Nephron progenitor cell (in vitro differentiated cells): ENCODE results near the gene TTC39B.
A peak's percentile ranks its signal among the peaks of the same experiment; 100 is the strongest.

ENCODE experiments used
- DNase-seq: peaks from one replicate; pipeline ENCODE4 v3.0.0; 2021
- H3K27ac Mint-ChIP-seq: 2 replicates; pipeline ENCODE4 v1.8.0; 2021; ENCODE audit warnings: mild to moderate bottlenecking, moderate library complexity, mixed read lengths
- H3K27me3 Mint-ChIP-seq: 2 replicates; pipeline ENCODE4 v1.8.0; 2021; ENCODE audit warnings: mild to moderate bottlenecking, low read depth, mixed read lengths; ENCODE audit not compliant: poor library complexity
- H3K36me3 Mint-ChIP-seq: 2 replicates; pipeline ENCODE4 v1.8.0; 2021; ENCODE audit warnings: low read depth, mixed read lengths
- H3K4me1 Mint-ChIP-seq: 2 replicates; pipeline ENCODE4 v1.8.0; 2021; ENCODE audit warnings: mixed read lengths
- H3K4me3 Mint-ChIP-seq: 2 replicates; pipeline ENCODE4 v1.8.0; 2021; ENCODE audit warnings: mild to moderate bottlenecking, moderate library complexity, mixed read lengths
- H3K9me3 Mint-ChIP-seq: 2 replicates; pipeline ENCODE4 v1.8.0; 2021; ENCODE audit warnings: mild to moderate bottlenecking, moderate library complexity, mixed read lengths
- CTCF ChIP-seq: fragments of 200-600 bp; sonication (generic); IDR thresholded peaks from 2 replicates; pipeline ENCODE4 v1.5.0; 2021; ENCODE audit warnings: antibody characterized with exemption

Gene TTC39B

GRCh38 chr9:15299374-15299939 is 7.6 kb downstream of the TTC39B start:
- Mint-ChIP-seq H3K4me3 (no peak overlapping the region), H3K27me3 (peaks cover 2% of the 10 kb centered on the region), H3K4me1 (peaks cover 65% of the 10 kb centered on the region), H3K36me3 (peaks cover 53% of the 10 kb centered on the region), H3K27ac (peak overlapping the region; percentile 73), H3K9me3 (peaks cover 39% of the 10 kb centered on the region)
- no peak for TF ChIP-seq CTCF
- no peak for DNase-seq

- TF ChIP-seq CTCF, result no peak
- peaks cover 39% of the 10 kb centered on the region for H3K9me3 Mint-ChIP-seq
- H3K36me3 Mint-ChIP-seq, result peaks cover 49% of the 10 kb centered on the region
- H3K4me3 Mint-ChIP-seq, result no peak overlapping the region
- DNase-seq, result no peak
- no peak overlapping the region for H3K27ac Mint-ChIP-seq
- peaks cover 2% of the 10 kb centered on the region for H3K27me3 Mint-ChIP-seq
- peaks cover 70% of the 10 kb centered on the region for H3K4me1 Mint-ChIP-seq
These were observed 8.7 kb downstream of the TTC39B start for GRCh38 chr9:15298362-15298761.

GRCh38 chr9:15295761-15296405 is 11.1 kb downstream of the TTC39B start:
- peak; percentile 16 for DNase-seq
- TF ChIP-seq CTCF, result no peak
- H3K27me3 Mint-ChIP-seq, result peaks cover 2% of the 10 kb centered on the region
- peaks cover 40% of the 10 kb centered on the region for H3K9me3 Mint-ChIP-seq
- H3K4me1 Mint-ChIP-seq, result peaks cover 71% of the 10 kb centered on the region
- H3K27ac Mint-ChIP-seq, result peak overlapping the region; percentile 95
- H3K4me3 Mint-ChIP-seq, result peak overlapping the region; percentile 65
- peaks cover 45% of the 10 kb centered on the region for H3K36me3 Mint-ChIP-seq

- peaks cover 40% of the 10 kb centered on the region for H3K9me3 Mint-ChIP-seq
- H3K4me3 Mint-ChIP-seq, result no peak overlapping the region
- H3K27ac Mint-ChIP-seq, result peak overlapping the region; percentile 78
- peaks cover 47% of the 10 kb centered on the region for H3K36me3 Mint-ChIP-seq
- TF ChIP-seq CTCF, result no peak
- peaks cover 67% of the 10 kb centered on the region for H3K4me1 Mint-ChIP-seq
- H3K27me3 Mint-ChIP-seq, result peaks cover 2% of the 10 kb centered on the region
- no peak for DNase-seq
These were observed 12.4 kb downstream of the TTC39B start for GRCh38 chr9:15294604-15295003.

GRCh38 chr9:15293804-15294316 is 13.2 kb downstream of the TTC39B start:
- Mint-ChIP-seq H3K27ac (peak overlapping the region; percentile 95), H3K4me1 (peaks cover 59% of the 10 kb centered on the region), H3K27me3 (peaks cover 2% of the 10 kb centered on the region), H3K4me3 (no peak overlapping the region), H3K36me3 (peaks cover 47% of the 10 kb centered on the region), H3K9me3 (peaks cover 41% of the 10 kb centered on the region)
- DNase-seq, result no peak
- no peak for TF ChIP-seq CTCF

- Mint-ChIP-seq H3K27me3 (peaks cover 2% of the 10 kb centered on the region), H3K9me3 (peaks cover 39% of the 10 kb centered on the region), H3K36me3 (peaks cover 47% of the 10 kb centered on the region), H3K27ac (peak overlapping the region; percentile 44), H3K4me1 (peaks cover 55% of the 10 kb centered on the region), H3K4me3 (no peak overlapping the region)
- no peak for TF ChIP-seq CTCF
- no peak for DNase-seq
These were observed 13.9 kb downstream of the TTC39B start for GRCh38 chr9:15293084-15293483.
